HepG2 (cell line): ENCODE measurements around the gene MGAT5. TPM values are rescaled to one million over a fixed set of nuclear protein-coding genes. Genes with fewer than 3 reads are reported as not detected.

ENCODE experiments used
- ATAC-seq: fragments of 200-7000 bp; cut with Tn5 transposase; 3 replicates; pipeline ENCODE4 v1.9.1; 2020; ENCODE audit warnings: mild to moderate bottlenecking, moderate library complexity
- BruUV-seq: library from RNA; stranded (reverse); fragments of 400-500 nt; replicated peaks from 2 replicates; lab custom pipeline; 2021; lab: Mats Ljungman, UMichigan
- CTCF ChIA-PET: fragments of 300-600 bp; formaldehyde crosslinking; extraction: SDS; loops from one replicate; lab custom pipeline; 2021; ENCODE audit warnings: low total read pairs, inconsistent platforms, low intra/inter-chr PET ratio; lab: Yijun Ruan, JAX
- POLR2A ChIA-PET: fragments of 350-600 bp; sonication (Branson Sonifier 250); formaldehyde crosslinking; loops from one replicate; lab custom pipeline; 2020; ENCODE audit warnings: antibody characterized with exemption, inconsistent platforms; lab: Yijun Ruan, JAX
- DNase-seq: peaks from one replicate; pipeline ENCODE4 v3.0.0-alpha.2; 2015; ENCODE audit warnings: low spot score
- FAIRE-seq: peaks from 3 replicates; lab custom pipeline; 2011; peaks lifted over from hg19 to GRCh38; lab: Jason Lieb, UNC
- H2AFZ ChIP-seq: one replicate; pipeline ENCODE4 v1.6.1; 2011; ENCODE audit warnings: low read length, inconsistent platforms
- H3K27ac ChIP-seq: fragments of 300-600 bp; 3 replicates; pipeline ENCODE4 v1.8.0; 2011; ENCODE audit warnings: mixed run types, mild to moderate bottlenecking, mixed read lengths, low read length, inconsistent platforms; ENCODE audit not compliant: insufficient read depth; ENCODE audit errors: extremely low read length
- H3K27me3 ChIP-seq, 2 experiments: fragments of 200-600 bp in 1 of 2; 2 replicates in 1 of 2; 3 replicates in 1 of 2; pipeline versions ENCODE4 v1.6.0 to v1.8.0; 2011; ENCODE audit warnings: low read length in 2 of 2, mild to moderate bottlenecking in 2 of 2, moderate library complexity in 2 of 2, inconsistent platforms in 1 of 2; ENCODE audit not compliant: insufficient read depth in 2 of 2, control insufficient read depth in 1 of 2
- H3K36me3 ChIP-seq, 2 experiments: fragments of 200-600 bp in 1 of 2; replicated peaks in 1 of 2; 2 replicates in 1 of 2; 3 replicates in 1 of 2; pipeline versions ENCODE4 v1.5.1 to v1.8.0; 2011; ENCODE audit warnings: low read length in 2 of 2, inconsistent platforms in 1 of 2; ENCODE audit not compliant: insufficient read depth in 2 of 2, control insufficient read depth in 1 of 2
- H3K4me1 ChIP-seq: 2 replicates; pipeline ENCODE4 v1.5.1; 2012; ENCODE audit warnings: low read length, inconsistent platforms; ENCODE audit not compliant: insufficient read depth
- H3K4me2 ChIP-seq: 2 replicates; pipeline ENCODE4 v1.6.0; 2011; ENCODE audit warnings: low read depth, low read length, inconsistent platforms
- H3K4me3 ChIP-seq, 3 experiments: fragments of 200-600 bp in 1 of 3; sonication (generic), shearing (Covaris generic) in 1 of 3; replicated peaks in 1 of 3; 2 replicates each; pipeline ENCODE4 v1.5.1; 2011 to 2016; ENCODE audit warnings: low read length in 3 of 3, inconsistent platforms in 2 of 3, low read depth in 2 of 3, mild to moderate bottlenecking in 2 of 3, control low read depth in 1 of 3, mixed read lengths in 1 of 3; ENCODE audit not compliant: insufficient read depth in 1 of 3
- H3K79me2 ChIP-seq: one replicate; pipeline ENCODE4 v1.6.1; 2011; ENCODE audit warnings: low read length, inconsistent platforms; ENCODE audit not compliant: insufficient read depth
- H3K9ac ChIP-seq: 2 replicates; pipeline ENCODE4 v1.6.0; 2011; ENCODE audit warnings: mild to moderate bottlenecking, low read depth, low read length, inconsistent platforms; ENCODE audit not compliant: insufficient read depth
- H3K9me3 ChIP-seq: 2 replicates; pipeline ENCODE4 v1.5.1; 2012; ENCODE audit warnings: mild to moderate bottlenecking, low read length
- H4K20me1 ChIP-seq: 2 replicates; pipeline ENCODE4 v1.6.0; 2011; ENCODE audit warnings: inconsistent platforms, mild to moderate bottlenecking, low read length, moderate library complexity; ENCODE audit not compliant: insufficient read depth
- ATRX ChIP-seq: sonication (generic); formaldehyde crosslinking; IDR thresholded peaks from 2 replicates; pipeline ENCODE4 v1.4.0; 2020; ENCODE audit warnings: missing genetic modification reagents, borderline replicate concordance
- BCLAF1 ChIP-seq: fragments of 450-650 bp; IDR thresholded peaks from 2 replicates; pipeline ENCODE4 v1.6.1; 2017; ENCODE audit warnings: mild to moderate bottlenecking
- CEBPG ChIP-seq: IDR thresholded peaks from 2 replicates; pipeline ENCODE4 v1.6.1; 2016
- CERS6 ChIP-seq: sonication (generic); formaldehyde crosslinking; IDR thresholded peaks from 2 replicates; pipeline ENCODE4 v1.5.0; 2020; ENCODE audit warnings: missing genetic modification reagents
- FOXM1 ChIP-seq: sonication (generic); formaldehyde crosslinking; IDR thresholded peaks from 2 replicates; pipeline ENCODE4 v1.5.0; 2020; ENCODE audit warnings: missing genetic modification reagents
- HNF4G ChIP-seq, 2 experiments: sonication (generic) in 1 of 2; formaldehyde crosslinking in 1 of 2; IDR thresholded peaks; 2 replicates each; pipeline versions ENCODE4 v1.4.0 to v1.6.1; 2011 to 2020; ENCODE audit warnings: borderline replicate concordance in 2 of 2, low read depth in 2 of 2, mild to moderate bottlenecking in 2 of 2, low read length in 1 of 2, missing genetic modification reagents in 1 of 2, moderate library complexity in 1 of 2
- LBX2 ChIP-seq: sonication (generic); formaldehyde crosslinking; IDR thresholded peaks from 2 replicates; pipeline ENCODE4 v1.5.0; 2020; ENCODE audit warnings: missing genetic modification reagents, mild to moderate bottlenecking, borderline replicate concordance
- MXD3 ChIP-seq: IDR thresholded peaks from 2 replicates; pipeline ENCODE4 v1.6.1; 2016; ENCODE audit warnings: mild to moderate bottlenecking, missing biosample characterization, missing genetic modification reagents
- MYC ChIP-seq: sonication (generic); formaldehyde crosslinking; IDR thresholded peaks from 2 replicates; pipeline ENCODE4 v1.9.0; 2021; ENCODE audit warnings: missing genetic modification reagents, borderline replicate concordance
- PCBP2 ChIP-seq: fragments of 200-400 bp; formaldehyde crosslinking; optimal IDR thresholded peaks from 2 replicates; pipeline ENCODE3; 2018; ENCODE audit warnings: low read length, low read depth; ENCODE audit not compliant: poor library complexity, severe bottlenecking
- PLRG1 ChIP-seq: fragments of 450-650 bp; conservative IDR thresholded peaks from 2 replicates; pipeline ENCODE4 v1.6.1; 2016
- RARA ChIP-seq: IDR thresholded peaks from 2 replicates; pipeline ENCODE4 v1.6.1; 2016; ENCODE audit warnings: missing genetic modification reagents, missing compliant biosample characterization
- SAP130 ChIP-seq: IDR thresholded peaks from 2 replicates; pipeline ENCODE4 v1.6.1; 2016; ENCODE audit warnings: low read depth
- ZGPAT ChIP-seq: IDR thresholded peaks from 2 replicates; pipeline ENCODE4 v1.6.1; 2016; ENCODE audit warnings: mild to moderate bottlenecking
- ZNF484 ChIP-seq: sonication (generic); formaldehyde crosslinking; IDR thresholded peaks from 2 replicates; pipeline ENCODE4 v1.5.1; 2020; ENCODE audit warnings: mild to moderate bottlenecking, low read depth, missing genetic modification reagents, borderline replicate concordance
- ZNF562 ChIP-seq: sonication (generic); formaldehyde crosslinking; IDR thresholded peaks from 2 replicates; pipeline ENCODE4 v1.8.0; 2022; ENCODE audit warnings: missing genetic modification reagents, borderline replicate concordance
- ZNF598 ChIP-seq: sonication (generic); formaldehyde crosslinking; IDR thresholded peaks from 2 replicates; pipeline ENCODE4 v1.5.1; 2020; ENCODE audit warnings: mild to moderate bottlenecking, missing genetic modification reagents, borderline replicate concordance
- ZNF672 ChIP-seq: sonication (generic); formaldehyde crosslinking; IDR thresholded peaks from 2 replicates; pipeline ENCODE4 v1.8.1; 2022; ENCODE audit warnings: missing genetic modification reagents
- ZNF773 ChIP-seq: sonication (generic); formaldehyde crosslinking; IDR thresholded peaks from 2 replicates; pipeline ENCODE4 v1.4.0; 2020; ENCODE audit warnings: missing genetic modification reagents, borderline replicate concordance
- WGBS: methylation state at CpG from one replicate; pipeline ENCODE4 v1.1.6; 2017; ENCODE audit warnings: low lambda C conversion rate; 5-methylcytosine and 5-hydroxymethylcytosine counted together
- in situ Hi-C: cut with HindIII; loops from 2 replicates; pipeline ENCODE4 v1.10.0; 2017; ENCODE audit warnings: low pct_unique_long_range_greater_than_20kb; ENCODE audit not compliant: extremely low pct_ligation_motif_present
- intact Hi-C: fragments of 100-400 bp; cut with micrococcal nuclease; formaldehyde crosslinking; loops from one replicate; pipeline ENCODE4 v1.10.0; 2022; ENCODE audit not compliant: unreplicated experiment
- polyA plus RNA-seq, 8 experiments: library from polyadenylated mRNA; depleted of rRNA in 3 of 8; stranded (reverse) in 7 of 8; unstranded in 1 of 8; fragments of >200 nt; fragmentation: Illumina TruSeq in 4 of 8; extraction: Trizol in 4 of 8; gene quantifications; 2 replicates each; pipeline versions ENCODE4 v1.2.1 to v1.2.3, GENCODE V29; 2011 to 2016; ENCODE audit warnings: low read depth in 4 of 8, missing spikeins in 1 of 8, mixed read lengths in 1 of 8; ENCODE audit not compliant: insufficient read depth in 1 of 8
- total RNA-seq, 5 experiments: library from RNA; depleted of rRNA; stranded (reverse); fragments of >200 nt; fragmentation: Illumina TruSeq; extraction: Trizol; gene quantifications; 2 replicates each; pipeline ENCODE4 v1.2.3, GENCODE V29; 2016; ENCODE audit warnings: low read depth in 1 of 5

MGAT5 gene
- total and polyA plus RNA-seq, 2 of the 13 experiments (the other 11 are each of a cell fraction or from before 2014, with no cell fraction given), result 33.1 to 60.2 TPM

GRCh38 chr2:134432435-134432883 is 178.6 kb downstream of the MGAT5 start:
- BruUV-seq, result no TSS peak
- H3K79me2 ChIP-seq, result peaks cover 56% of the 10 kb centered on the region
- H3K9ac ChIP-seq, result no peak overlapping the region
- H3K27me3 ChIP-seq, result no peaks in the 10 kb centered on the region
- H3K9me3 ChIP-seq, result no peaks in the 10 kb centered on the region
- peak; percentile 94 for DNase-seq
- CTCF ChIA-PET, result interaction anchor here (1.7 kb wide), 1 partner anchor 18 kb away, joined by 8 read pairs; no protein-coding TSS in a partner anchor
- in situ Hi-C loops, result no loop called here
- H3K4me1 ChIP-seq, result peaks cover 65% of the 10 kb centered on the region
- no peaks in the 10 kb centered on the region for H4K20me1 ChIP-seq
- H3K36me3 ChIP-seq, result peaks cover 54 to 91% of the 10 kb centered on the region in 2 experiments
- FAIRE-seq, result peak; percentile 99
- POLR2A ChIA-PET, result interaction anchor here (0.9 to 3.6 kb wide), 9 partner anchors 8 to 486 kb away, joined by 3 to 124 read pairs (median 4); partner anchors contain the start of gene CCNT2
- H3K4me2 ChIP-seq, result peak overlapping the region; percentile 47
- ATAC-seq, result peak; percentile 97
- no peak overlapping the region for H2AFZ ChIP-seq
- intact Hi-C loops, result loop anchor here (1.0 to 5.0 kb wide), 3 partner anchors 18 to 315 kb away; no protein-coding TSS in a partner anchor
- peak overlapping the region; percentile 56 for H3K27ac ChIP-seq
- WGBS, result 55% methylated on average over 3 of the region's 3 CpGs
- no peak overlapping the region; a peak in 1 of 6 replicates for H3K4me3 ChIP-seq
- no peak for TF ChIP-seq PCBP2
- TF ChIP-seq FOXM1 (CRISPR knock-in tag), result no peak
- TF ChIP-seq ZNF562, result no peak
- no peak for TF ChIP-seq LBX2 (CRISPR knock-in tag)
- TF ChIP-seq RARA (CRISPR knock-in tag), result peak; percentile 95
- peak; percentile 86 for TF ChIP-seq HNF4G (IDR thresholded peaks at IDR 0.05; ENCODE audit: borderline replicate concordance, low read depth, low read length)
- TF ChIP-seq HNF4G (CRISPR knock-in tag; IDR thresholded peaks at IDR 0.05; ENCODE audit: borderline replicate concordance, low read depth), result 0 out of 2 replicates have a peak, but pooled peaks have one; percentile 46
- no peak for TF ChIP-seq ZNF598 (CRISPR knock-in tag)
- no peak for TF ChIP-seq CERS6 (CRISPR knock-in tag)
- TF ChIP-seq ZGPAT, result peak; percentile 96
- no peak for TF ChIP-seq ZNF773
- TF ChIP-seq BCLAF1, result no peak
- no peak; the same call in 1 of the 2 replicates for TF ChIP-seq MXD3 (CRISPR knock-in tag)
- no peak for TF ChIP-seq PLRG1
- peak; percentile 89 for TF ChIP-seq CEBPG (CRISPR knock-in tag)
- TF ChIP-seq MYC (CRISPR knock-in tag), result no peak
- no peak for TF ChIP-seq ZNF484 (CRISPR knock-in tag)
- TF ChIP-seq ZNF672 (CRISPR knock-in tag), result no peak
- TF ChIP-seq SAP130, result peak; percentile 92
- TF ChIP-seq ATRX (CRISPR knock-in tag), result no peak
